Testis (tissue), 2 donors: ENCODE measurements around the gene REXO4.

Experiments
- CTCF ChIP-seq, 3 experiments: fragments of 450-650 bp in 2 of 3; fragments of 200-600 bp in 1 of 3; sonication (generic) in 1 of 3; IDR thresholded peaks; one replicate each; pipeline ENCODE4 v1.5.1; 2016 to 2019; ENCODE audit warnings: antibody characterized with exemption in 3 of 3, mild to moderate bottlenecking in 2 of 3, moderate library complexity in 1 of 3
- POLR2A ChIP-seq: fragments of 450-650 bp; IDR thresholded peaks from one replicate; pipeline ENCODE4 v1.6.1; 2017; ENCODE audit warnings: antibody characterized with exemption, mild to moderate bottlenecking, moderate library complexity

DNA sequence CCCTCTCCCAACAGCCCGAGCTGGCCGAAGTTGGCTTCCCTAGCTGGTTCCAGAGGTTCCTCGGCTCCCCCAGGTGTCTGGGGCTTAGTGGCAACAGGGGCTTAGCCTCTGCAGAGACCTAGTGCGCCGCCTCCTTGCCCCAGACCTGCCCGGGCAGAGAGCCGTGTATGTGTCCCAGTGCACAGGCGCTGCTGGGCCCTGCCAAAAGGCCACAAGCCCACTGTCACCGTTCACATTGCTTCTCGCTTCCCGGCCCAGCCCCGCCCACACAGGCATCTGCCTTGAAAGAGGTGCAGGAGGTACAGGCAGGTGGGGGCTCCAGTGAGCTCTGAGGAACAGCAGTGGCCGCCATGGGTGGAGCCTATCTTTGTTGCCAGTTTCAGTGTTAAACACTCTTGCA, 39.4 kb upstream of the REXO4 start:
- TF ChIP-seq CTCF (IDR thresholded peaks at IDR 0.05) (no peak), POLR2A (no peak)
